Mammary epithelial cell (primary cell): Measurements from ENCODE around the gene S1PR2.

Experiments
- CTCF ChIP-seq, 2 donors: IDR thresholded peaks in 1 of 2; conservative IDR thresholded peaks in 1 of 2; 2 replicates each; pipeline ENCODE4 v1.5.1; 2011 to 2012; ENCODE audit warnings: inconsistent platforms in 2 of 2, low read length in 2 of 2, mild to moderate bottlenecking in 2 of 2, control low read depth in 1 of 2, low read depth in 1 of 2; ENCODE audit not compliant: insufficient read depth in 1 of 2; ENCODE audit errors: extremely low read depth in 1 of 2
- EZH2 ChIP-seq: IDR thresholded peaks from 2 replicates; pipeline ENCODE4 v1.6.1; 2012; ENCODE audit warnings: low read length, inconsistent platforms, borderline replicate concordance

- no peak for TF ChIP-seq CTCF (conservative IDR thresholded peaks at IDR 0.05 in 1 of 2, IDR thresholded peaks at IDR 0.05 in 1 of 2; ENCODE audit: extremely low read depth in 1 of 2, insufficient read depth in 1 of 2, low read depth in 1 of 2, low read length in 2 of 2)
- no peak for TF ChIP-seq EZH2
These were observed 5.1 kb downstream of the S1PR2 start for GRCh38 chr19:10226021-10226375.
